Karpas-422 (cell line): ENCODE results near the gene BCAS3. TPM values are rescaled to one million over a fixed set of nuclear protein-coding genes. Genes with fewer than 3 reads are reported as not detected.

ENCODE experiments used
- DNase-seq: peaks from one replicate; pipeline ENCODE4 v3.0.0-alpha.2; 2015
- H2AFZ ChIP-seq: fragments of 200-600 bp; sonication (generic); 2 replicates; pipeline ENCODE4 v1.6.1; 2014; ENCODE audit warnings: antibody characterized with exemption, low read length, mixed read lengths
- H3K27ac ChIP-seq: fragments of 200-600 bp; sonication (generic); 2 replicates; pipeline ENCODE4 v1.5.1; 2014; ENCODE audit warnings: mild to moderate bottlenecking, low read length, moderate library complexity
- H3K27me3 ChIP-seq: fragments of 200-600 bp; sonication (generic); 2 replicates; pipeline ENCODE4 v1.6.1; 2014; ENCODE audit warnings: low read length, mixed read lengths
- H3K36me3 ChIP-seq: fragments of 200-600 bp; sonication (generic); 2 replicates; pipeline ENCODE4 v1.6.1; 2014; ENCODE audit warnings: low read length, mixed read lengths; ENCODE audit not compliant: insufficient read depth
- H3K4me1 ChIP-seq: fragments of 200-600 bp; sonication (generic); 2 replicates; pipeline ENCODE4 v1.6.1; 2014; ENCODE audit warnings: mild to moderate bottlenecking, low read length, mixed read lengths
- H3K4me2 ChIP-seq: fragments of 200-600 bp; sonication (generic); 2 replicates; pipeline ENCODE4 v1.6.1; 2014; ENCODE audit warnings: low read length, low read depth, mild to moderate bottlenecking; ENCODE audit not compliant: poor library complexity, severe bottlenecking
- H3K4me3 ChIP-seq: fragments of 200-600 bp; sonication (generic); 2 replicates; pipeline ENCODE4 v1.5.1; 2014; ENCODE audit warnings: mild to moderate bottlenecking, antibody characterized with exemption, low read length, mixed read lengths
- H3K79me2 ChIP-seq: fragments of 200-600 bp; sonication (generic); 2 replicates; pipeline ENCODE4 v1.6.1; 2014; ENCODE audit warnings: mild to moderate bottlenecking, low read length, mixed read lengths
- H3K9ac ChIP-seq: fragments of 200-600 bp; sonication (generic); 2 replicates; pipeline ENCODE4 v1.6.0; 2014; ENCODE audit warnings: low read length
- H3K9me2 ChIP-seq: fragments of 200-600 bp; sonication (generic), shearing (Covaris generic); replicated peaks from 2 replicates; pipeline ENCODE4 v1.6.0; 2014; ENCODE audit warnings: mild to moderate bottlenecking, low read length, moderate library complexity; ENCODE audit not compliant: insufficient read depth
- H3K9me3 ChIP-seq: fragments of 300-700, 200-600 bp; sonication (generic); 2 replicates; pipeline ENCODE4 v1.6.1; 2014; ENCODE audit warnings: low read length, mixed read lengths
- H4K20me1 ChIP-seq: fragments of 200-600 bp; sonication (generic); 2 replicates; pipeline ENCODE4 v1.6.1; 2014; ENCODE audit warnings: mild to moderate bottlenecking, antibody characterized with exemption, low read length, low read depth; ENCODE audit not compliant: insufficient read depth
- total RNA-seq: library from RNA; depleted of rRNA; stranded (reverse); fragments of >200 nt; shearing (Covaris generic); gene quantifications from 2 replicates; pipeline ENCODE4 v1.2.3, GENCODE V29; 2014; ENCODE audit warnings: low replicate concordance

The BCAS3 gene
- total RNA-seq, 1 experiment from 2014 or later, result 42.6 TPM

GRCh38 chr17:61177351-61177750, 499.7 kb downstream of the BCAS3 start:
- H3K9me2 ChIP-seq, result no peaks in the 10 kb centered on the region
- H3K27ac ChIP-seq, result no peak overlapping the region
- no peak overlapping the region for H3K9ac ChIP-seq
- no peak overlapping the region for H3K4me3 ChIP-seq
- H3K79me2 ChIP-seq, result no peaks in the 10 kb centered on the region
- H3K27me3 ChIP-seq, result no peaks in the 10 kb centered on the region
- H3K36me3 ChIP-seq, result no peaks in the 10 kb centered on the region
- no peak overlapping the region for H2AFZ ChIP-seq
- no peaks in the 10 kb centered on the region for H3K4me1 ChIP-seq
- no peak for DNase-seq
- no peaks in the 10 kb centered on the region for H3K9me3 ChIP-seq
- no peaks in the 10 kb centered on the region for H4K20me1 ChIP-seq
- no peak overlapping the region for H3K4me2 ChIP-seq

GRCh38 chr17:61178284-61178683, 500.6 kb downstream of the BCAS3 start:
- no peaks in the 10 kb centered on the region for H3K9me2 ChIP-seq
- no peaks in the 10 kb centered on the region for H4K20me1 ChIP-seq
- no peaks in the 10 kb centered on the region for H3K79me2 ChIP-seq
- H3K4me2 ChIP-seq, result no peak overlapping the region
- DNase-seq, result no peak
- no peaks in the 10 kb centered on the region for H3K36me3 ChIP-seq
- no peaks in the 10 kb centered on the region for H3K9me3 ChIP-seq
- H3K27me3 ChIP-seq, result no peaks in the 10 kb centered on the region
- H3K4me1 ChIP-seq, result no peaks in the 10 kb centered on the region
- no peak overlapping the region for H2AFZ ChIP-seq
- no peak overlapping the region for H3K4me3 ChIP-seq
- no peak overlapping the region for H3K9ac ChIP-seq
- H3K27ac ChIP-seq, result no peak overlapping the region

GRCh38 chr17:61179380-61179806, 501.7 kb downstream of the BCAS3 start:
- Histone ChIP-seq H3K4me1 (no peaks in the 10 kb centered on the region), H3K27me3 (no peaks in the 10 kb centered on the region), H2AFZ (no peak overlapping the region)

GRCh38 chr17:61183793-61184192, 506.1 kb downstream of the BCAS3 start:
- Histone ChIP-seq H3K4me2 (no peak overlapping the region), H3K36me3 (no peaks in the 10 kb centered on the region), H3K27me3 (0 out of 2 replicates have a peak, but pooled peaks cover 2% of the 10 kb centered on the region), H3K9me3 (no peaks in the 10 kb centered on the region), H3K9ac (no peak overlapping the region), H2AFZ (no peak overlapping the region), H3K9me2 (no peaks in the 10 kb centered on the region), H3K79me2 (no peaks in the 10 kb centered on the region), H3K4me1 (no peaks in the 10 kb centered on the region), H3K27ac (no peak overlapping the region), H3K4me3 (no peak overlapping the region), H4K20me1 (no peaks in the 10 kb centered on the region)
- DNase-seq, result no peak

More at GRCh38 chr17:61179380-61179806, 501.7 kb downstream of the BCAS3 start:
- Histone ChIP-seq H3K9ac (no peak overlapping the region), H3K79me2 (no peaks in the 10 kb centered on the region), H3K9me2 (no peaks in the 10 kb centered on the region), H3K4me2 (no peak overlapping the region), H3K27ac (no peak overlapping the region), H3K36me3 (no peaks in the 10 kb centered on the region), H4K20me1 (no peaks in the 10 kb centered on the region), H3K4me3 (no peak overlapping the region), H3K9me3 (no peaks in the 10 kb centered on the region)
- DNase-seq, result no peak

GRCh38 chr17:61185385-61185784, 507.7 kb downstream of the BCAS3 start:
- H3K4me3 ChIP-seq, result no peak overlapping the region
- no peaks in the 10 kb centered on the region for H3K4me1 ChIP-seq
- H2AFZ ChIP-seq, result no peak overlapping the region
- DNase-seq, result no peak
- H3K79me2 ChIP-seq, result no peaks in the 10 kb centered on the region
- 0 out of 2 replicates have a peak, but pooled peaks cover 2% of the 10 kb centered on the region for H3K27me3 ChIP-seq
- no peak overlapping the region for H3K9ac ChIP-seq
- H3K9me2 ChIP-seq, result no peaks in the 10 kb centered on the region
- H3K36me3 ChIP-seq, result no peaks in the 10 kb centered on the region
- H3K27ac ChIP-seq, result no peak overlapping the region
- H3K9me3 ChIP-seq, result no peaks in the 10 kb centered on the region
- no peak overlapping the region for H3K4me2 ChIP-seq
- no peaks in the 10 kb centered on the region for H4K20me1 ChIP-seq

- H3K36me3 ChIP-seq, result no peaks in the 10 kb centered on the region
- H4K20me1 ChIP-seq, result no peaks in the 10 kb centered on the region
- H2AFZ ChIP-seq, result no peak overlapping the region
- H3K9me2 ChIP-seq, result no peaks in the 10 kb centered on the region
- H3K4me2 ChIP-seq, result no peak overlapping the region
- H3K27me3 ChIP-seq, result 0 out of 2 replicates have a peak, but pooled peaks cover 2% of the 10 kb centered on the region
- no peak for DNase-seq
- H3K4me1 ChIP-seq, result no peaks in the 10 kb centered on the region
- H3K9me3 ChIP-seq, result no peaks in the 10 kb centered on the region
- H3K27ac ChIP-seq, result no peak overlapping the region
- H3K4me3 ChIP-seq, result no peak overlapping the region
- no peak overlapping the region for H3K9ac ChIP-seq
- H3K79me2 ChIP-seq, result no peaks in the 10 kb centered on the region
Observed at GRCh38 chr17:61187038-61187437, 509.4 kb downstream of the BCAS3 start.

GRCh38 chr17:61188081-61188480, 510.4 kb downstream of the BCAS3 start:
- no peak overlapping the region for H3K4me3 ChIP-seq
- H3K27me3 ChIP-seq, result 0 out of 2 replicates have a peak, but pooled peaks cover 2% of the 10 kb centered on the region
- H3K4me1 ChIP-seq, result no peaks in the 10 kb centered on the region
- no peak for DNase-seq
- H3K27ac ChIP-seq, result no peak overlapping the region
- H3K36me3 ChIP-seq, result no peaks in the 10 kb centered on the region
- no peaks in the 10 kb centered on the region for H3K9me3 ChIP-seq
- H3K9ac ChIP-seq, result no peak overlapping the region
- no peaks in the 10 kb centered on the region for H4K20me1 ChIP-seq
- no peak overlapping the region for H2AFZ ChIP-seq
- no peaks in the 10 kb centered on the region for H3K9me2 ChIP-seq
- H3K4me2 ChIP-seq, result no peak overlapping the region
- H3K79me2 ChIP-seq, result no peaks in the 10 kb centered on the region

GRCh38 chr17:61189968-61190367, 512.3 kb downstream of the BCAS3 start:
- no peak overlapping the region for H3K4me2 ChIP-seq
- no peaks in the 10 kb centered on the region for H3K9me2 ChIP-seq
- H3K27ac ChIP-seq, result no peak overlapping the region
- DNase-seq, result no peak
- H3K9ac ChIP-seq, result no peak overlapping the region
- H3K4me3 ChIP-seq, result no peak overlapping the region
- 0 out of 2 replicates have a peak, but pooled peaks cover 2% of the 10 kb centered on the region for H3K27me3 ChIP-seq
- no peaks in the 10 kb centered on the region for H3K4me1 ChIP-seq
- no peaks in the 10 kb centered on the region for H3K79me2 ChIP-seq
- H3K36me3 ChIP-seq, result no peaks in the 10 kb centered on the region
- H3K9me3 ChIP-seq, result no peaks in the 10 kb centered on the region
- H4K20me1 ChIP-seq, result no peaks in the 10 kb centered on the region
- no peak overlapping the region for H2AFZ ChIP-seq

GRCh38 chr17:61196302-61196704, 518.7 kb downstream of the BCAS3 start:
- Histone ChIP-seq H3K9ac (no peak overlapping the region), H3K9me2 (no peaks in the 10 kb centered on the region), H4K20me1 (no peaks in the 10 kb centered on the region), H3K9me3 (no peaks in the 10 kb centered on the region), H3K27ac (no peak overlapping the region), H3K27me3 (no peaks in the 10 kb centered on the region), H3K79me2 (no peaks in the 10 kb centered on the region), H3K4me2 (no peak overlapping the region), H2AFZ (no peak overlapping the region), H3K4me3 (no peak overlapping the region), H3K36me3 (no peaks in the 10 kb centered on the region), H3K4me1 (no peaks in the 10 kb centered on the region)
- no peak for DNase-seq
